Hepatic stellate cell (primary cell): ENCODE results near the gene KANSL2.
"Not testable (repeated sequence)": the region's sequence is repeated elsewhere in the genome, so short reads cannot be mapped to it uniquely, and the experiment has no call there.

Experiments
- DNase-seq: peaks from one replicate; pipeline ENCODE4 v3.0.0; 2011; ENCODE audit warnings: low spot score

Gene KANSL2, protein sequence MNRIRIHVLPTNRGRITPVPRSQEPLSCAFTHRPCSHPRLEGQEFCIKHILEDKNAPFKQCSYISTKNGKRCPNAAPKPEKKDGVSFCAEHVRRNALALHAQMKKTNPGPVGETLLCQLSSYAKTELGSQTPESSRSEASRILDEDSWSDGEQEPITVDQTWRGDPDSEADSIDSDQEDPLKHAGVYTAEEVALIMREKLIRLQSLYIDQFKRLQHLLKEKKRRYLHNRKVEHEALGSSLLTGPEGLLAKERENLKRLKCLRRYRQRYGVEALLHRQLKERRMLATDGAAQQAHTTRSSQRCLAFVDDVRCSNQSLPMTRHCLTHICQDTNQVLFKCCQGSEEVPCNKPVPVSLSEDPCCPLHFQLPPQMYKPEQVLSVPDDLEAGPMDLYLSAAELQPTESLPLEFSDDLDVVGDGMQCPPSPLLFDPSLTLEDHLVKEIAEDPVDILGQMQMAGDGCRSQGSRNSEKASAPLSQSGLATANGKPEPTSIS

DNA sequence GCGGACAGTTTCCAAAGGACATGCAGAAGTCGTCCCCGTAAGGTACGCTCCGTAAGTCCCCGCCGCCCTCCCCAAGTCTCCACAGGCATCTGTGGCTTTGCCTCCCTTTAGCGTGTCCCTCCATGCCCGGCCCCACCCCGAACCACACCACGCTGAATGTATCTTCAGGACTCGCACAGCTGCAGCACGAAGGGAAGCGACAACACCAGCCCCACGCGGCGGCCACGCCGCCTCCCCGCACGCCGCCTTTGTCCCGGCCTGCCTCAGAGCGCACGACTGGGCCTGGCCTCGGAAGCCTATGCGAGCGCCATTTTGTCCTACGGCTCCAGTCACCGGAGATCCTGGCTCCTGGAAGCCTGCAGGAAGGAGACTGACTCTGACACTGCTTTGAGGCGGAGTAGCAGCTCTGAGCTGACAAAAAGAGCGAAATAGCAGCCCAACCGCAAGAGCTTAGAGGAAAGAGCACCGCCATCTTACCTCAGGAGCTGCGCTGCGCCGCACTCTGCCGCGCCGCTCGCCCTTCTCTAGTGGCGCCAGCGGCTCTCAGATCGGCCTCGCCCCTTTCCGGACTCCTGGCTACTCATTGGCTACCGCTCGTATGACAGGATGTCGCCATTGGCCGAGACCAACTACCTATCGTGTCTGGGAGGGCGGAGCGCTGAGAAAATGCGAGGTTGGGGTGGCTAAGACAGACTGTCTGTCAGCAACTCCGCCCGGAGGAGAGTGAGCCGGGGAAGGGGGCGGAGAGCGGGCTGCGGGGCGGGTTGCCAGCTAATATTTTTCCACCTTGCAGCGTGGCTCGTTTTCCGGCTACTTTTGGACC, at the start of gene KANSL2:
Gene KANSL2, minus strand, starts transcription at position 529 of the 823 bp plus-strand sequence. CDS start 606 bp downstream, outside the sequence.
- peak; percentile 98 for DNase-seq

DNA sequence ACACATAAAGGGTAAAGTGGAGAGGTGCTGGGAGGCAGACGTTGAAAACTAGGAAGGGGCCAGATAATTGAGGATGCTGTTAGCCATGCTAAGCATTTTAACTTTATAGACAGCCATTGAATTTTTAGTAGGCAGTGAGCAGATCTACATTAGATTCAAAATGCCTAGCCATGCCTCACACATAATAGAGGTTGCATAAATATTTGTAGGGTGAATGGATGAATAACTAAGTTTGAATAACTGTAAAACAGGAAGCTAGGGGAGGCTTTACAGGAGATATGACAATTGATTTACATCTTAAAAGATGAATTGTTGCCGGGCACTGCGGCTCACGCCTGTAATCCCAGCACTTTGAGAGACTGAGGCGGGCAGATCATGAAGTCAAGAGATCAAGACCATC, 46.8 kb upstream of the KANSL2 start:
- no peak for DNase-seq

DNA sequence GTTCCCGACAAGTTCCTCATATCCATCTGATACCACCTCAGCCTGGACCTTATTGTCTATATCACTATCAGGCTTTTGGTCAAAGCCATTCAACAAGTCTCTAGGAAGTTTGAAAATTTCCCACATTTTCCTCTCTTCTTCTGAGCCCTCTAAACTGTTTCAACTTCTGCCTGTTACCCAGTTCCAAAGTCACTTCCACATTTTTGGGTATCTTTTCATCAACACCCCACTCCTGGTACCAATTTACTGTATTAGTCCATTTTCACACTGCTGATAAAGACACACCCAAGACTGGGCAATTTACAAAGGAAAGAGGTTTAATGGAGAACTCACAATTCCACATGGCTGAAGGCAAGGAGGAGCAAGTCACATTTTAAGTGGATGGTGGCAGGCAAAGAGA, 38.7 kb upstream of the KANSL2 start:
- not testable (repeated sequence) for DNase-seq

DNA sequence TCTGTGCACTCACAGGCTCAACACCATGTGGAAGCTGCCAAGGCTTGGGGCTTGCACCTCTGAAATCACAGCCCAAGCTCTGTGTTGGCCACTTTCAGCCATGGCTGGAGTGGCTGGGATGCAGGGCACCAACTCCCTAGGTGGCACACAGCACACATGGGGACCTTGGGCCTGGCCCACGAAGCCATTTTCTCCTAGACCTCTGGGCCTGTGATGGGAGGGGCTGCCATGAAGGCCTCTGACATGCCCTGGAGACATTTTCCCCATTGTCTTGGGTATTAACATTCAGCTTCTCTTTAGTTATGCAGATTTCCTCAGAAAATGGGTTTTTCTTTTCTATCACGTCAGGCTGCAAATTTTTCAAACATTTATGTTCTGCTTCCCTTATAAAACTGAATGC, 38.1 kb upstream of the KANSL2 start:
- DNase-seq, result not testable (repeated sequence)

DNA sequence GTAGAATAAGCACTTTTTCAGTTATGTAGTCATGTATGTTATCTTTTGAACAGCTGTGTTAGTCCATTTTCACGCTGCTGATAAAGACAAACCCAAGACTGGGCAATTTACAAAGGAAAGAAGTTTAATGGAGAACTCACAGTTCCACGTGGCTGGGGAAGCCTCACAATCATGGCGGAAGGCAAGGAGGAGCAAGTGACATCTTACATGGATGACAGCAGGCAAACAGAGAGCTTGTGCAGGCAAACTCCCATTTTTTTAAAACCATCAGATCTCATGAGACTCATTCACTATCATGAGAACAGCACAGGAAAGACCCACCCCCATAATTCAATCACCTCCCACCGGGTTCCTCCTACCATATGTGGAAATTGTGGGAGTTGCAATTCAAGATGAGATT, 37.0 kb upstream of the KANSL2 start:
- not testable (repeated sequence) for DNase-seq

DNA sequence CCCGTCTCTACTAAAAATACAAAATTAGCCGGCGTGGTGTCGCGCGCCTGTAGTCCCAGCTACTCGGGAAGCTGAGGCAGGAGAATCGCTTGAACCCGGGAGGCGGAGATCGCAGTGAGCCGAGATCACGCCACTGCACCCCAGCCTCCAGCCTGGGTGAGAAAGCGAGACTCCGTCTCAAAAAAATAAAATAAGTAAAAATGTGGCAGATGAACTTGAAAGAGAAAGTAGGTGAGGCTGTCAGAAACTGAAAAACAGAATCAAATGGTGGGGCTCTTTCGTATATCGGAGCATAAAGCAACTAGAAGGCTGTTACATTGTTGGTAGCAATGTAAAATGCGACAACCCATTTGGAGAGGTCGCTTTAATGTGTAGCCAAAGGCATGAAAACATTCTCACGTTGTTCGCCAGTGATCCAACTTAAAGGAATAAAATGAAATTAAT, 35.2 kb upstream of the KANSL2 start:
- DNase-seq, result no peak

DNA sequence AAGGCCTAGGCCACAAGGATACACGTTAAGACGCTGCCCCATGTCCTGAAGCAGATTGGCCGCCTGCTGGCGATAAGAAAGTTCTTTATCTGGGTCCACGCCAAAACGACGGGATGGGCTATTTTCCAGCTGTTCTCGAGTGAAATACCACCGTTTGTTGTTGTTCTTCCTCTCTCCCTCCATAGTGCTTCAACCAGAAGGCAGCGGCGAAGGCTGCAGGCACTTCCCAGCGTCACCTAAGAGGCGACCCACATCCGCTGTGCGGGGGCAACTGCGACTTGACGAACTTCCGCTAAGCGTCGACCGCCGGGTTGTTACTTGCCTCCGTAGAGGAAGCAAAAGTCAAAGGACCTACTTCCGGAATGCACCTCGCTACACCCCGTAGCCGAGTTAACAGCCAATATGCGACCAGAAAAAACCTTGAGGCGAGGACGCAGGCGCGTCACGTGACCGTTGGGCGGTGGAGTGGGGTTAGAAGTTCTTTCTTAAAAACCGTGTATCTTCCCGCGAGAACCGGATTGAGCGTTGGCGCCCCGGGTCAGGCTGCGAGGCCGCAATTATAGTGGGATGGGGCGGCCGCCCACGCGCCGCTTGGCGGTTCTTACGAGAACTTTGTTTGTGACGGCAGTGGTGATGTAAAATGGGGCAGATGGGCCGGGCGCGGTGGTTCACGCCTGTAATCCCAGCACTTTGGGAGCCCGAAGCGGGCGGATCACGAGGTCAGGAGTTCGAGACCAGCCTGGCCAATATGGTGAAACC, 34.6 kb upstream of the KANSL2 start, which contains the start of gene CCNT1:
Gene CCNT1, minus strand, starts transcription at position 215 of the 759 bp plus-strand sequence. Its CDS starts 32 bp downstream, at position 183.
- DNase-seq, result peak; percentile 100

DNA sequence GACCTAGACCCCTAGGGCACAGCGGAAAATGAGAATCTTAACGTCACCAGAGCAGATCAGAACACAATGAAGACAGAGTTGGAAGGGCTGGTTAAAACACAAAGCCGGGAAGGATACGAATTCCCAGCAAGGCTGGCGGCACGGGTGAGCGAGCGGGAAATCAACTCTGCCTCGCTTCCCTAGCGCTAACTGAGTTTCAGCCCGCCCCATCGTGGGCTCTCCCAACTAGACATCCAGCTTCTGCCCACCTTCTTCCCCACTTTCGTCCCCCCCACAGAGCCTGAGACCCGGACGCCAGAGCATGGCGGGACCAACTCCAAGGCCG, 34.1 kb upstream of the KANSL2 start:
- no peak for DNase-seq

DNA sequence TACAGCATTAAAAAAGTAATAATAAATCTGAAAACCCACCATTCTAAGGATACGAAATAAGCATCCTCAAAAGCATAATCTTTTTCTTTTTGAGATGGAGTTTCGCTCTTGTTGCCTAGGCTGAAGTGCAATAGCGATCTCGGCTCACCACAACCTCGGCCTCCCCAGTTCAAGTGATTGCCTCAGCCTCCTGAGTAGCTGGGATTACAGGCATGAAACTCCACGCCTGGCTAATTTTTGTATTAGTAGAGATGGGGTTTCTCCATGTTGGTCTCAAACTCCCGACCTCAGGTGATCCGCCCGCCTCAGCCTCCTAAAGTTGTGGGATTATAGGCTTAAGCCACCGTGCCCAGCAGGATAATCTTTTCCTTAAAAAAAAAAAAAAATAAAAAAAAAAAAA, 30.2 kb upstream of the KANSL2 start:
- no peak for DNase-seq

DNA sequence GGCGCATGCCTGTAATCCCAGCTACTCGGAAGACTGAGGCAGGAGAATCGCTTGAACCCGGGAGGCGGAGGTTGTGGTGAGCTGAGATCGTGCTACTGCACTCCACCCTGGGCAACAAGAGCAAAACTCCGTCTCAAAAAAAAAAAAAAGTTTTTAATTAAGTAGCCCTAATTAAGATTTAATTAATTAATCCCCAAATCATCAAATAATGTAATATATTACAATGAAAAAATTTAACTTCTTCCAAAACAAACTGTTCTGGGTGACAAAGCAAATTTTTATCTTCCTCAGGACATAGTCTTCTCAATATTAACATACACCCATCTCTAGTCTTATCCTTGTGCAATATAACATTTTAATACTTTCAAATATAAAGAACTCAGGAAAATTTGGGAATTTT, 16.8 kb upstream of the KANSL2 start:
- not testable (repeated sequence) for DNase-seq

DNA sequence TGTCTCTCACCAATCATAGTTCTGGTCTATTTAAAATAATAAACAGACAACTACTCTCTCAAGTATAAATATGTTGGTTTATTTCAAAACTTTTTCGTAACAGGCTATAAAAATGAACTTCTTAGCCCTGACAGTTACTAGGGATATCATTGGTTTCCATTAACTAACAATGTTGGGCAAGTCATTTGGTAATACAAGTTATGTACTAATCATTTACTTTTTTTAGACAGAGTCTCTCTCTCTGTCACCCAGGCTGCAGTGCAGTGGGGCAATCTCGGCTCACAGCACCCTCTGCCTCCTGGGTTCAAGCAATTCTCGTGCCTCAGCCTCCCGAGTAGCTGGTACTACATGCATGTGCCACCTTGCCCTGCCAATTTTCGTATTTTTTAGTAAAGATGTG, 14.6 kb upstream of the KANSL2 start:
- DNase-seq, result no peak

DNA sequence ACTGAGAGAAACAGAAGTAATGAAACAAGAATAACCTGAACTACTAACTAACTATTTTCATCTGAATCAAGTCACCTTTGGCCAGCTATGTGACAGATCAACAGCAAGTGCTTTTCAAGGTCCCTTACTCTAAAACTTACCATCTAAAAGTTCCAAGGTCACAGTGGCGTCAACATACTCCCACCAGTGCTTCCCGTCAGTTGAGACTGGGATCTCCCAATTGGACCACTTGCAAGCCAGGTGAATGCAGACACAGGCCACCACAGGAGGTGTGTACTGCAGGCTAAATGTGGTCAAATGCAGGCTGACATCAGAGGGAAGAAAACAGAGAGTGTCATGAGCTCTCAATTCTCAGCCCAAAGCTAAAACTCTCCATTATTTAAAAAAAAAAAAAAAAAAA, 13.8 kb upstream of the KANSL2 start:
- DNase-seq, result no peak

DNA sequence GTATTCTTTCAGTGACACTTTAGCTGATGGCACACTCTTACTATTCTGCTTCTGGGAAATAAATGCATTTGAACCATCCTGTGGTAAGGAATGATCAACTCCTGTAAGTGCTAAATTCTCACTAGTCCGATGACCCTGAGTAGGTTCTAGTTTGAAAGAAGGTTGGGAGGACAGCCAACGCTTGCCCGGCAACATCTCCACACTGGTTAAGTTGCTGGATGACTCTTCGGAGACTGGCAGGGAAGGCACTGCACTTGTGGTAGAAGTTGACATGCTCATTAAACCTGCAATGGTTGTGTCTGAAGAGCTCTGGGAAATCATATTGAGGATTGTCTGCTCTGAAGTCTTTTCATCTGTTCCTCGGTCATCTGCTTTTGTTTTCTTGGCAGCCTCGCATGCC, 12.0 kb upstream of the KANSL2 start:
- no peak for DNase-seq

DNA sequence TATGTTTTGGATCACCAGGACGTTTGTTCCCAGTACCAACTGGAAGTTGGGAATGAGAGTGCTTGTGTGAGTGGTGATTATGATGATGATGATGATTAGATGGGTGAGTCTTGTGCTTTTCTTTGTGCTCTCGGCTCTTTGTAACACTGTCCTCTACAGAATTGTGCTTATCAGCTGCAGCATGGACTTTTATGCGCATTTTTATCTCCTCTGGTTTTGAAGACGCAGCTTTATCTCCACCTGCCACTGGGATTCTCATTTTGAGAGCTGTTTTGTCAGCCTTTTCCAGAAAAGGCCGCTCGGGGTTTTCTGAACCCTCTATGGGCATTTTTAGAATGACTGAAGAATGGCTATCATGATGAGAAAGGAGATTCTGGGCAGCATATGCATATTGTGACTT, 11.5 kb upstream of the KANSL2 start:
- no peak for DNase-seq

DNA sequence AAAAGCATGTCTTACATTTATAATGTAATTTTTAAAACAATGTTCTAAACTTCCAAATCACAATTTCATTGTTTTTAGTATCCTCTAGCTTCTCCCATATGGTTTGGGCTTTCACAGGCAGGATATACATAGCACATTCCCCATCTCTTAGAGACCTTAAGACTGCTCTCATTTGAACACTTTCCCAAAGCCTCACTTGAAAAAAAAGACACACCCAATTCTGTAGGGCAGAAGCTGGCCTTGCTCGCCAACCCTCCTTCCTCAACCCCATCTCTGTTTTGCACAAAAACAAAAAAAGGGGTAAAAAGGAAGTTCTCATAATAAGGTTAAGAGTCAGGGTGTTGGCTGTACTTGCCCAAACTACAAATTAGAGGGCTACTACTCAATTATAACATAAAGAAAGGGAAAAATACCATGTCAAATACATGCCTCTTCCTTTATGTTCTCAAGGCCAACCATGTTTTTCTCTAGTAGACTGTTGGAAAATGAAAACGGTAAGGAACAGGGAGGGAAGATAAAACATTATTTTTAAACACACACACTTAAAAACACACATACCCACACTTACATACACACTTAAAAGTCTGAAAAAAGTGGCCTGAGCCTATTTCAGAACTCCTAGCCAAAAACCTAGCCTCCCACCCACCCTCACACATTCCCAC, 9.9 kb upstream of the KANSL2 start:
- DNase-seq, result no peak

DNA sequence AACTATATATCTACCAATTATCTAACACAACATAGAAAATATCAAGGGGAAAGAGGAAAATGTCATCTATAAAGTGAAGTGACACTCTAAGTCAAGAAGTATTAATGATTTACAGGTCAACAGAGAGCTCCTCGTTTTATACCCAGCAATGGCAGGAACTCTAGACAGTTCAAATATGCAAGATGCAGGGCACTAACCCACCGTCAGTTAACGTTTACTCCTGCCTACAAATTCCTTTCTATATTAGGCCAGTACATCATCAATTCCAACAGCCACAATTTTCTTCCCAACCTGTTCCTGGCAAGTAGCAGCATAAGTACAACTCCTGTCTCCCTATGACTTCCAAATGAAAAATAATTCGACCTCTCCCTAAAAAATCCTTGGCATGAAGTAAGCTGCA, 9.0 kb upstream of the KANSL2 start:
- no peak for DNase-seq

DNA sequence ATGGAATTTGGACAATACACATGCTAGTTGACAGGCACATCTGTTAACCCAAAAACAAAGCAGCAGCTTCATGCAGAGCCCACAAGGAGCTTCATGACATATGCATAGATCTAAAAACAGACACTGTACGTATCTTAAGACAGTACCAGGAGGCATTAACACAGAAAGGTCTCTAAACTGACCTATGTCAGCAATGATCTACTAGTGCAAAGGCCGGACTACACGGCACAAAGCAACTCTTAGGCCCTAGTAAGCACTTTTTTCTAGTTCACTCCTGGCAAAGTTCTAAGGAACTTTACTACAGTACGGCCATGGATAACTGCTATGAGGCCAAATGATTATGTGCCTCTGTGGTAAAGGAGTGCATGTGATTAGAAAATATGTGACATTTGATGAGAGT, 8.4 kb upstream of the KANSL2 start:
- no peak for DNase-seq

DNA sequence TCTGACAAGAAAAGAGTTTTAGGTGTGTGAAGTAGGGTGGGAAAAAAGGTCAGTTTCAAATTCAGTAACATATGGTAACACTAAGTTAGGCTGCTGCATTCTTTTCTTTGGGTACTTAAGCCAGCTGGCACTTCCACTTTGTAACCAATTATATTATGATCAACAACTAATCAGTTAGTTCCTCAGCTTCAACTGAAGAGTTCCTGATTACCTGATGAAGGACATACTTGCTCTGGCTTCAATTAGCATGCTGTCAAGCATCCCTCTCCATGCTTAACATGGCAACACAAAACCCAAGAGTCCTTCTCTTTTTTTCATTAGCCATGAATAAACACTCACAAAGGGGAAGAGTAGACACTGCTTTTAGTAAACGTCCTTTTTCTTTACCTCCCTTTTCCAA, 6.8 kb upstream of the KANSL2 start:
- no peak for DNase-seq

DNA sequence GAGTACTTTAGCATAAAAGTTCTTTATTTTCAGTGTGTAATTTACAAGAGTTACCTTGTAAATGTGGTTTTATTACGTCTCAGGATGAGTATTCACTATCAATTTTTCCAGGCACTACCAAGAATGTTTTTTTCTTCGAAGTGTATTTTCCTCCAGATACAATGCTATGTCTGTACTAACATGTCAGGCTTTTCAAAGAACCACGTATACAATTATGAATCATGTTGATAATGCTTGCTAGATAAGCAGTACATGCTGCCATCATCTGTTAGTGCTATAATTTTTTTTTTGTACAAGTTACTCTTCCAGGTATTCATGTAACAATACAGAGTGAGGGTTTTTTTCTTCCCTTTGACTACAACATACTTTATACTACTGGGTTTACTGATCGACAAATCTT, 5.6 kb upstream of the KANSL2 start:
- no peak for DNase-seq

DNA sequence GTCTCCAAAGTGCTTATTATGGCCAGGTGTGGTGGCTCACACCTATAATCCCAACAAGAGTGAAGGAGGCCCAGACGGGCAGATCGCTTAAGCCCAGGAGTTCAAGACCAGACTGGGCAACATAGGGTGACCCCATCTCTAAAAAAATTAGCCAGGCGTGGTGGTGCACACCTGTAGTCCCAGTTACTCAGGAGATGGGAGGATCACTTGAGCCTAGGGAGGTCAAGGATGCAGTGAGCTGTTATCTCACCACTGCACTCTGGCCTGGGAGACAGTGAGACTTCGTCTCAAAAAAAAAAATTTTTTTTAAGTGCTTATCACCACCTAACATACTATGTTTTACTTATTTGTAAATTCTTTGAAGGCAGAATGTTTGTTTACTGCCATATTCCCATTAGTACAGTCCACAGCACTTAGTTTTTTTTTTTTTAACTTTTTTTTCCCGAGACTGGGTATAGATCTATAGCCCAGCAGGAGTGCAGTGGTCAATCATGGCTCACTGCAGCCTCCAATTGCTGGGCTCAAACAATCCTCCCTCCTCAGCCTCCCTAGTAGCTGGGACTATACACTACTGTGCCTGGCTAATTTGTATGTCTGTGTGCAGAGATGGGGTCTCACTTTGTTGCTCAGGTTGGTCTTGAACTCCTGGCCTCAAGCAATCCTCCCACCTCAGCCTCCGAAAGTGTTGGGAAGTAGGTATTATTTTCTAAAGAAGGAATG, 4.7 kb upstream of the KANSL2 start:
- no peak for DNase-seq

DNA sequence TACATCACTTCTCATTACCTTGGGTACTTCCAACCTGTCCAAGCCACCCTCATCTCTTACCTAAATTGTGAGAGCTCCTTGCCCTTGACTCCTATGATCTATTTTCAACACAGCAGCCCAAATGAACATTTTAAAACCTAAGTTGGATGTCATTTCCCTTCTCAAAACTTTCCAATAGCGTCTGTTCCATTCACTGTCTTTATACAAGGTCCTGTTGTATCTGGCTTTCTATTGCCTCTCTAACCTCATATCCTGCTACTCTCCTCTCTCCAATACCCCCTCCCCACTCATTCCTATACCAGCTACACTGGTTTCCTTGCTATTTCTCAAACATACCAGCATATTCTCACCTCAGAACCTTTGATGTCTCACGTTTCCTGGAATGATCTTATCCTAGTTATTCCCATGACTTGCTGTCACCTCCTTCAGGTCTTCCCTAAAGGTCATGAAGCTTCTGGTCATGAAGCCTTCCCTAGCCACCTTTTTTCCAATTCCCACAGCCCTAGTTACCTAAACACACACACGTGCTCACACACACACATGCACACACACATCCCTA, 4.1 kb upstream of the KANSL2 start:
- DNase-seq, result no peak
